Osteoblast (primary cell): Measurements from ENCODE around the gene ACACA. TPM values are rescaled to one million over a fixed set of nuclear protein-coding genes. Genes with fewer than 3 reads are reported as not detected.

Experiments used
- DNase-seq: peaks from one replicate; pipeline ENCODE4 v3.0.0; 2011; ENCODE audit warnings: low spot score, mixed read lengths; ENCODE audit not compliant: insufficient read length; ENCODE audit errors: missing footprints
- H2AFZ ChIP-seq: 2 replicates; pipeline ENCODE4 v1.6.0; 2011; ENCODE audit warnings: mild to moderate bottlenecking, low read length
- H3K27ac ChIP-seq: 2 replicates; pipeline ENCODE4 v1.5.1; 2011; ENCODE audit warnings: mild to moderate bottlenecking, low read depth, low read length, moderate library complexity
- H3K27me3 ChIP-seq: 2 replicates; pipeline ENCODE4 v1.6.0; 2012; ENCODE audit warnings: mild to moderate bottlenecking, control low read depth, inconsistent platforms, low read length, moderate library complexity; ENCODE audit not compliant: insufficient read depth
- H3K36me3 ChIP-seq: 2 replicates; pipeline ENCODE4 v1.5.1; 2011; ENCODE audit warnings: mild to moderate bottlenecking, low read length, control low read depth, moderate library complexity; ENCODE audit not compliant: insufficient read depth
- H3K4me1 ChIP-seq: 2 replicates; pipeline ENCODE4 v1.5.1; 2011; ENCODE audit warnings: mild to moderate bottlenecking, low read length, control low read depth, moderate library complexity; ENCODE audit not compliant: insufficient read depth
- H3K4me2 ChIP-seq: 2 replicates; pipeline ENCODE4 v1.6.0; 2011; ENCODE audit warnings: mild to moderate bottlenecking, low read length; ENCODE audit not compliant: insufficient read depth
- H3K4me3 ChIP-seq: fragments of 200-600 bp; sonication (generic); 3 replicates; pipeline ENCODE4 v1.5.1; 2012; ENCODE audit warnings: mild to moderate bottlenecking, low read length, inconsistent platforms; ENCODE audit not compliant: insufficient read depth
- H3K79me2 ChIP-seq: 2 replicates; pipeline ENCODE4 v1.6.0; 2012; ENCODE audit warnings: mild to moderate bottlenecking, low read length, control low read depth, inconsistent platforms; ENCODE audit not compliant: insufficient read depth
- H3K9me3 ChIP-seq: 2 replicates; pipeline ENCODE4 v1.5.1; 2011; ENCODE audit warnings: low read depth, low read length, control low read depth
- H4K20me1 ChIP-seq: 2 replicates; pipeline ENCODE4 v1.6.0; 2012; ENCODE audit warnings: mild to moderate bottlenecking, low read length, control low read depth; ENCODE audit not compliant: insufficient read depth
- CTCF ChIP-seq: IDR thresholded peaks from 2 replicates; pipeline ENCODE4 v1.5.1; 2011; ENCODE audit warnings: mild to moderate bottlenecking, low read depth, low read length, moderate library complexity; ENCODE audit errors: extremely low read depth
- total RNA-seq: library from RNA; depleted of rRNA; stranded (reverse); fragments of >200 nt; gene quantifications from 2 replicates; pipeline ENCODE4 v1.2.3, GENCODE V29; 2012

The ACACA gene
- total RNA-seq, 1 donor = 78.9 TPM

- Histone ChIP-seq H3K4me1 (no peaks in the 10 kb centered on the region), H3K4me2 (no peak overlapping the region), H3K27me3 (no peaks in the 10 kb centered on the region), H2AFZ (no peak overlapping the region), H3K4me3 (no peak overlapping the region), H3K79me2 (no peaks in the 10 kb centered on the region), H3K36me3 (peaks cover 56% of the 10 kb centered on the region), H4K20me1 (no peaks in the 10 kb centered on the region), H3K27ac (no peak overlapping the region), H3K9me3 (no peaks in the 10 kb centered on the region)
- DNase-seq = no peak
- no peak for TF ChIP-seq CTCF
These were observed 158.8 kb downstream of the ACACA start for GRCh38 chr17:37247825-37248224.

- peaks cover 53% of the 10 kb centered on the region for H3K36me3 ChIP-seq
- no peak for DNase-seq
- no peaks in the 10 kb centered on the region for H3K27me3 ChIP-seq
- H3K9me3 ChIP-seq = no peaks in the 10 kb centered on the region
- no peaks in the 10 kb centered on the region for H3K4me1 ChIP-seq
- no peaks in the 10 kb centered on the region for H4K20me1 ChIP-seq
- H3K4me2 ChIP-seq = no peak overlapping the region
- no peak for TF ChIP-seq CTCF
- H3K79me2 ChIP-seq = no peaks in the 10 kb centered on the region
- H3K27ac ChIP-seq = no peak overlapping the region
- no peak overlapping the region for H2AFZ ChIP-seq
- H3K4me3 ChIP-seq = no peak overlapping the region
These were observed 160.6 kb downstream of the ACACA start for GRCh38 chr17:37246085-37246484.

- Histone ChIP-seq H3K27ac (no peak overlapping the region), H3K4me3 (no peak overlapping the region), H3K4me1 (peaks cover 3% of the 10 kb centered on the region), H3K36me3 (peaks cover 55% of the 10 kb centered on the region), H4K20me1 (no peaks in the 10 kb centered on the region), H2AFZ (no peak overlapping the region), H3K4me2 (no peak overlapping the region), H3K27me3 (no peaks in the 10 kb centered on the region), H3K79me2 (no peaks in the 10 kb centered on the region), H3K9me3 (no peaks in the 10 kb centered on the region)
- peak; percentile 38 for DNase-seq
- no peak for TF ChIP-seq CTCF
These were observed 166.3 kb downstream of the ACACA start for GRCh38 chr17:37240381-37240780.

- peak; percentile 45 for DNase-seq
- no peaks in the 10 kb centered on the region for H3K27me3 ChIP-seq
- no peaks in the 10 kb centered on the region for H4K20me1 ChIP-seq
- no peak overlapping the region for H3K4me2 ChIP-seq
- H3K9me3 ChIP-seq = no peaks in the 10 kb centered on the region
- H2AFZ ChIP-seq = no peak overlapping the region
- H3K4me3 ChIP-seq = no peak overlapping the region
- H3K27ac ChIP-seq = no peak overlapping the region
- H3K79me2 ChIP-seq = no peaks in the 10 kb centered on the region
- peaks cover 57% of the 10 kb centered on the region for H3K36me3 ChIP-seq
- TF ChIP-seq CTCF = peak; percentile 85
- peaks cover 3% of the 10 kb centered on the region for H3K4me1 ChIP-seq
These were observed 166.8 kb downstream of the ACACA start for GRCh38 chr17:37239690-37240334.
